K562 (cell line): ENCODE results near the gene MAGEB1. TPM values are rescaled to one million over a fixed set of nuclear protein-coding genes. Genes with fewer than 3 reads are reported as not detected.

Experiments
- COPS2 ChIP-seq: fragments of 450-650 bp; conservative IDR thresholded peaks from 2 replicates; pipeline ENCODE4 v1.6.1; 2016; ENCODE audit warnings: mild to moderate bottlenecking, moderate library complexity
- CREM ChIP-seq: IDR thresholded peaks from 2 replicates; pipeline ENCODE4 v1.6.1; 2014; ENCODE audit warnings: antibody characterized with exemption, low read depth
- CXXC5 ChIP-seq: fragments of 250-450 bp; sonication (Bioruptor Pico); IDR thresholded peaks from 2 replicates; pipeline ENCODE4 v1.8.0; 2022; ENCODE audit warnings: inconsistent platforms, mild to moderate bottlenecking, moderate library complexity
- DEAF1 ChIP-seq: fragments of 450-650 bp; formaldehyde crosslinking; IDR thresholded peaks from 2 replicates; pipeline ENCODE4 v1.4.0; 2020; ENCODE audit warnings: mild to moderate bottlenecking, moderate library complexity
- GABPA ChIP-seq: fragments of 200-800 bp; sonication (Bioruptor generic); conservative IDR thresholded peaks from 2 replicates; pipeline ENCODE4 v1.6.1; 2016; ENCODE audit warnings: low read depth, missing genetic modification characterization, missing compliant biosample characterization
- GMEB1 ChIP-seq: fragments of 250-450 bp; sonication (Bioruptor Pico); IDR thresholded peaks from 2 replicates; pipeline ENCODE4 v1.4.0; 2020; ENCODE audit warnings: mild to moderate bottlenecking
- HCFC1 ChIP-seq: IDR thresholded peaks from 2 replicates; pipeline ENCODE4 v1.6.1; 2012; ENCODE audit warnings: low read depth, low read length, improper control_type of control experiment
- MAFF ChIP-seq: IDR thresholded peaks from 2 replicates; pipeline ENCODE4 v1.6.1; 2012; ENCODE audit warnings: low read length, improper control_type of control experiment
- PHF8 ChIP-seq: fragments of 200-600 bp; sonication (generic); IDR thresholded peaks from 2 replicates; pipeline ENCODE4 v1.6.1; 2012; ENCODE audit warnings: mixed run types, mild to moderate bottlenecking, inconsistent platforms, low read length, moderate library complexity, borderline replicate concordance
- POLR2AphosphoS5 ChIP-seq: IDR thresholded peaks from 2 replicates; pipeline ENCODE4 v1.6.1; 2011; ENCODE audit warnings: mild to moderate bottlenecking, low read depth, low read length, moderate library complexity; ENCODE audit not compliant: control insufficient read depth, insufficient read depth
- PRDM10 ChIP-seq: fragments of 450-650 bp; IDR thresholded peaks from 2 replicates; pipeline ENCODE4 v1.6.1; 2018; ENCODE audit not compliant: partially characterized antibody
- RHOXF2B ChIP-seq: fragments of 250-450 bp; sonication (Bioruptor Pico); conservative IDR thresholded peaks from 2 replicates; pipeline ENCODE4 v1.5.1; 2021
- SETDB1 ChIP-seq: IDR thresholded peaks from one replicate; pipeline ENCODE4 v1.6.1; 2012; ENCODE audit warnings: low read length, control low read depth, inconsistent platforms
- SMAD4 ChIP-seq: fragments of 250-450 bp; sonication (Bioruptor Pico); conservative IDR thresholded peaks from 2 replicates; pipeline ENCODE4 v1.8.0; 2021; ENCODE audit warnings: inconsistent platforms, mild to moderate bottlenecking, moderate library complexity
- TBP ChIP-seq: optimal IDR thresholded peaks from 2 replicates; pipeline ENCODE3; 2011; ENCODE audit warnings: low read depth, low read length, improper control_type of control experiment
- ZNF316 ChIP-seq: fragments of 450-650 bp; IDR thresholded peaks from 2 replicates; pipeline ENCODE4 v1.6.1; 2016
- ZNF592 ChIP-seq: fragments of 450-650 bp; IDR thresholded peaks from 2 replicates; pipeline ENCODE4 v1.6.1; 2017; ENCODE audit warnings: antibody characterized with exemption, mild to moderate bottlenecking
- ZNF695 ChIP-seq: fragments of 450-650 bp; formaldehyde crosslinking; IDR thresholded peaks from 2 replicates; pipeline ENCODE4 v1.4.0; 2020; ENCODE audit warnings: mild to moderate bottlenecking, moderate library complexity
- polyA plus RNA-seq, 8 experiments: library from polyadenylated mRNA; depleted of rRNA in 4 of 8; stranded (reverse) in 5 of 8; unstranded in 3 of 8; fragments of >200 nt; fragmentation: Nextera tagmentation in 2 of 8; fragmentation: Illumina TruSeq in 1 of 8; extraction: Ambion mirVana in 2 of 8; extraction: Trizol in 1 of 8; gene quantifications; 2 replicates each; pipeline versions ENCODE4 v1.2.1 to v1.2.3, GENCODE V29; 2011 to 2014; ENCODE audit warnings: inconsistent platforms in 1 of 8, missing spikeins in 1 of 8
- total RNA-seq, 7 experiments: library from RNA; depleted of rRNA in 6 of 7; stranded (reverse); fragments of >200 nt in 6 of 7; fragmentation: Illumina TruSeq in 2 of 7; extraction: Trizol in 2 of 7; gene quantifications; 2 replicates each; pipeline versions ENCODE4 v1.2.1 to v1.2.3, GENCODE V29; 2011 to 2021; ENCODE audit warnings: low replicate concordance in 1 of 7

The MAGEB1 gene
- total and polyA plus RNA-seq, 9 of the 15 experiments (the other 6 are each of a cell fraction or from before 2014, with no cell fraction given): 32.6 to 100 (median 43.4) TPM

GRCh38 chrX:30215357-30215843 is 31.5 kb upstream of the MAGEB1 start, which contains the start of gene MAGEB2 (continued):
- TF ChIP-seq PRDM10: peak; percentile 66
- no peak for TF ChIP-seq SETDB1
- peak; percentile 72; the same call in 1 of the 2 replicates for TF ChIP-seq POLR2AphosphoS5
- peak; percentile 80 for TF ChIP-seq CXXC5 (CRISPR knock-in tag)
- TF ChIP-seq PHF8: peak; percentile 44; the same call in 1 of the 2 replicates
- TF ChIP-seq ZNF695 (CRISPR knock-in tag): no peak
- TF ChIP-seq GABPA: peak; percentile 96
- peak; percentile 36 for TF ChIP-seq TBP
- TF ChIP-seq DEAF1 (CRISPR knock-in tag): no peak
- no peak for TF ChIP-seq COPS2
- peak; percentile 53; the same call in 1 of the 2 replicates for TF ChIP-seq SMAD4 (CRISPR knock-in tag)
- no peak for TF ChIP-seq MAFF
- no peak for TF ChIP-seq ZNF592
- no peak for TF ChIP-seq ZNF316
- TF ChIP-seq GMEB1: peak; percentile 75
- TF ChIP-seq CREM: peak; percentile 95
- peak; percentile 25; the same call in 1 of the 2 replicates for TF ChIP-seq HCFC1
- TF ChIP-seq RHOXF2B (CRISPR knock-in tag): no peak
